ENCODE measurements around the gene SMAP2. TPM values are rescaled to one million over a fixed set of nuclear protein-coding genes. Genes with fewer than 3 reads are reported as not detected.

The SMAP2 gene
- polyA plus RNA-seq, 3 donors from 2014 or later = 166 to 280 (median 170) TPM

- H3K4me3 Mint-ChIP-seq = peak overlapping the region; percentile 84 to 95 (median 91)
- DNase-seq = peak; percentile 50 to 55 (median 54)
- H3K36me3 Mint-ChIP-seq = peaks cover 18 to 33% (median 21%) of the 10 kb centered on the region in 3 donors
- peaks cover 23 to 31% of the 10 kb centered on the region in 2 donors for H3K4me1 Mint-ChIP-seq
- H3K9me3 Mint-ChIP-seq = peaks cover 0 to 37% (median 10%) of the 10 kb centered on the region in 6 donors
- peaks cover 0 to 6% (median 6%) of the 10 kb centered on the region in 3 donors for H3K27me3 Mint-ChIP-seq (ENCODE audit: low read depth in 3 of 3)
- peak overlapping the region; percentile 46 to 87 (median 82) for H3K27ac Mint-ChIP-seq
Observed at GRCh38 chr1:40450495-40451237, 77.1 kb downstream of the SMAP2 start.

- peaks cover 3 to 42% (median 15%) of the 10 kb centered on the region in 6 donors for H3K9me3 Mint-ChIP-seq
- H3K27ac Mint-ChIP-seq = peak overlapping the region; percentile 46 to 87 (median 82)
- peaks cover 20 to 36% (median 24%) of the 10 kb centered on the region in 3 donors for H3K36me3 Mint-ChIP-seq
- peak overlapping the region; percentile 84 to 95 (median 91) for H3K4me3 Mint-ChIP-seq
- DNase-seq = no peak
- peaks cover 0 to 6% (median 6%) of the 10 kb centered on the region in 3 donors for H3K27me3 Mint-ChIP-seq (ENCODE audit: low read depth in 3 of 3)
- peaks cover 23 to 31% of the 10 kb centered on the region in 2 donors for H3K4me1 Mint-ChIP-seq
Observed at GRCh38 chr1:40451238-40451585, 77.7 kb downstream of the SMAP2 start.

DNA sequence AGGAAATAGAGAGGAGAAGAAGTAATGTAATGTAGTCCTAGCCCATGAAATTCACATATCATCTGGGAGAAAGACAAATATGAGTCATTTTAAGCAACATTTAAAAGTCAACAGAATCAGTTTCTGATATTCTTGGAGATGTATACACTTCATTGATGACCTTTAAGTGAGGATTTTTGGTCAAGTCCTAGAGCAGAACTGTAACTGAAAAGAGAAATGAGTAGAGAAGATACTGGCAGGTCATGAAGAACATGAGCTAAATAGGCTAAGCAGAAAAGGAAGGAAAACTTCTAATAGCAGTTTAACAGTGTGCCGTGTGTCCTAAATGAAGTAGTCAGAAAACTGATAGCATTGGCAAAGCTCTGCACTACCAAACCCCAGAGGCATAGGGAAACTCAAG lies 81.3 kb downstream of the SMAP2 start:
- no peak overlapping the region for H3K27ac Mint-ChIP-seq
- peaks cover 27 to 78% (median 51%) of the 10 kb centered on the region in 6 donors for H3K9me3 Mint-ChIP-seq
- no peak overlapping the region for H3K4me3 Mint-ChIP-seq
- H3K36me3 Mint-ChIP-seq = peaks cover 54 to 68% (median 59%) of the 10 kb centered on the region in 3 donors
- DNase-seq = no peak
- peaks cover 0 to 6% (median 5%) of the 10 kb centered on the region in 3 donors for H3K27me3 Mint-ChIP-seq (ENCODE audit: low read depth in 3 of 3)
- H3K4me1 Mint-ChIP-seq = peaks cover 13 to 21% of the 10 kb centered on the region in 2 donors

DNA sequence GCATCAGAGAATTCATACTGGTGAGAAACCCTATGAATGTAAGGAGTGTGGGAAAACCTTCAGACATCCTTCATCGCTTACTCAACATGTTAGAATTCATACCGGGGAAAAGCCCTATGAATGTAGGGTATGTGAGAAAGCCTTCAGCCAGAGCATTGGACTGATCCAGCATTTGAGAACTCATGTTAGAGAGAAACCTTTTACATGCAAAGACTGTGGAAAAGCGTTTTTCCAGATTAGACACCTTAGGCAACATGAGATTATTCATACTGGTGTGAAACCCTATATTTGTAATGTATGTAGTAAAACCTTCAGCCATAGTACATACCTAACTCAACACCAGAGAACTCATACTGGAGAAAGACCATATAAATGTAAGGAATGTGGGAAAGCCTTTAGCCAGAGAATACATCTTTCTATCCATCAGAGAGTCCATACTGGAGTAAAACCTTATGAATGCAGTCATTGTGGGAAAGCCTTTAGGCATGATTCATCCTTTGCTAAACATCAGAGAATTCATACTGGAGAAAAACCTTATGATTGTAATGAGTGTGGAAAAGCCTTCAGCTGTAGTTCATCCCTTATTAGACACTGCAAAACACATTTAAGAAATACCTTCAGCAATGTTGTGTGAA lies 89.5 kb downstream of the SMAP2 start:
- Mint-ChIP-seq H3K27ac (no peak overlapping the region), H3K9me3 (peaks cover 60 to 93% (median 88%) of the 10 kb centered on the region in 6 donors), H3K4me1 (no peaks in the 10 kb centered on the region), H3K27me3 (ENCODE audit: low read depth in 3 of 3) (peaks cover 0 to 9% (median 1%) of the 10 kb centered on the region in 3 donors), H3K36me3 (peaks cover 55 to 69% (median 61%) of the 10 kb centered on the region in 3 donors), H3K4me3 (no peak overlapping the region)
- DNase-seq = peak in 1 of 3 donors; percentile 5

DNA sequence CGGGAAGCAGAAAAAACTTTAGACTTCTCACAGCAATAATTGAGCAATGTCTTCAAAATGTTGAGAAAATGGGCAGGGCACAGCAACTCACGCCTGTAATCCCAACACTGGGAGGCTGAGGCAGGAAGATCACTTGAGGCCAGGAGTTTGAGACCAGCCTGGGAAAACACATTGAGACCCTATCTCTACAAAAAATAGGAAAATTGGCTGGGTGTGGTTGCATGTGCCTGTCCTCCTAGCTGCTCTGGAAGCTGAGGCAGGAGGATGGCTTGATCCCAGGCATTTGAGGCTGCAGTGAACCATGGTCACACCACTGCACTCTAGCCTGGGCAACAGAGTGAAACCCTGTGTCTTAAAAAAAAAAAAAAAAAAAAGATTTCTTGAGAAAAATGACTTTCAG lies 95.8 kb downstream of the SMAP2 start:
- Mint-ChIP-seq H3K9me3 (peaks cover 51 to 97% (median 84%) of the 10 kb centered on the region in 6 donors), H3K4me1 (no peaks in the 10 kb centered on the region), H3K27me3 (ENCODE audit: low read depth in 3 of 3) (peaks cover 0 to 3% (median 2%) of the 10 kb centered on the region in 3 donors), H3K27ac (no peak overlapping the region), H3K4me3 (no peak overlapping the region), H3K36me3 (peaks cover 23 to 46% (median 45%) of the 10 kb centered on the region in 3 donors)
- no peak for DNase-seq

Other genes with a start within 250 kb of the SMAP2 start
- gene RLF, start 212.3 kb upstream of the SMAP2 start, polyA plus RNA-seq = 10 to 100 TPM in 1 of 3 donors, 1 to 10 TPM in 2; 5.0 to 10.6 (median 8.2) TPM
- not detected for gene TMCO2, start 125.8 kb upstream of the SMAP2 start, polyA plus RNA-seq
- 10 to 100 TPM; 34.3 to 47.6 (median 41.0) TPM for gene ZMPSTE24, start 115.5 kb upstream of the SMAP2 start, polyA plus RNA-seq
- 1 to 10 TPM in 2 of 3 donors, not detected in 1; 1.8 to 2.2 TPM for gene COL9A2, start 56.4 kb upstream of the SMAP2 start, polyA plus RNA-seq
- 1 to 10 TPM in 1 of 3 donors, under 1 TPM in 1, not detected in 1; 0.92 to 1.3 TPM for gene ZFP69B, start 76.7 kb downstream of the SMAP2 start, polyA plus RNA-seq
- gene ZFP69, start 103.6 kb downstream of the SMAP2 start, polyA plus RNA-seq = 1 to 10 TPM; 6.3 to 7.4 (median 6.4) TPM
- gene EXO5, start 135.0 kb downstream of the SMAP2 start, polyA plus RNA-seq = 10 to 100 TPM in 1 of 3 donors, 1 to 10 TPM in 2; 3.9 to 11.0 (median 5.0) TPM
- 1 to 10 TPM; 4.3 to 7.2 (median 5.4) TPM for gene ZNF684, start 157.9 kb downstream of the SMAP2 start, polyA plus RNA-seq